GM10266 (cell line): ENCODE results near the gene SLC4A3.

Experiments used
- DNase-seq: peaks from one replicate; pipeline ENCODE4 v3.0.0; 2012; ENCODE audit errors: extremely low spot score
- CTCF ChIP-seq: IDR thresholded peaks from 2 replicates; pipeline ENCODE4 v1.5.1; 2012; ENCODE audit warnings: mild to moderate bottlenecking, low read depth; ENCODE audit not compliant: control insufficient read depth, insufficient read depth; ENCODE audit errors: missing control alignments

The SLC4A3 gene

GRCh38 chr2:219634171-219634940 is 6.9 kb downstream of the SLC4A3 start:
- no peak for TF ChIP-seq CTCF
- DNase-seq, result no peak

- no peak for TF ChIP-seq CTCF
- DNase-seq, result no peak
Observed at GRCh38 chr2:219634951-219635751, 7.7 kb downstream of the SLC4A3 start.

- peak; percentile 4 for DNase-seq
- no peak for TF ChIP-seq CTCF
Observed at GRCh38 chr2:219636144-219636915, 8.9 kb downstream of the SLC4A3 start.

GRCh38 chr2:219636941-219637841 is 9.8 kb downstream of the SLC4A3 start:
- peak; percentile 8 for DNase-seq
- TF ChIP-seq CTCF, result no peak

- TF ChIP-seq CTCF, result no peak
- peak; percentile 10 for DNase-seq
Observed at GRCh38 chr2:219637842-219638185, 10.4 kb downstream of the SLC4A3 start.

- peak; percentile 6 for DNase-seq
- TF ChIP-seq CTCF, result no peak
Observed at GRCh38 chr2:219638217-219638947, 11.0 kb downstream of the SLC4A3 start.
